SH-SY5Y (cell line): Measurements from ENCODE around the gene SRPK3.

Experiments used
- GATA2 ChIP-seq: IDR thresholded peaks from 2 replicates; pipeline ENCODE4 v1.6.1; 2011; ENCODE audit warnings: mild to moderate bottlenecking, low read depth, low read length
- GATA3 ChIP-seq: IDR thresholded peaks from 2 replicates; pipeline ENCODE4 v1.6.1; 2011; ENCODE audit warnings: low read depth, mild to moderate bottlenecking, low read length, moderate library complexity

- TF ChIP-seq GATA3 (no peak), GATA2 (no peak)
Measured at GRCh38 chrX:153805436-153805835, 24.6 kb downstream of the SRPK3 start.
